HepG2 (cell line): ENCODE results near the gene TMEM185B. TPM values are rescaled to one million over a fixed set of nuclear protein-coding genes. Genes with fewer than 3 reads are reported as not detected.

ENCODE experiments used
- ATAC-seq: fragments of 200-7000 bp; cut with Tn5 transposase; 3 replicates; pipeline ENCODE4 v1.9.1; 2020; ENCODE audit warnings: mild to moderate bottlenecking, moderate library complexity
- BruUV-seq: library from RNA; stranded (reverse); fragments of 400-500 nt; replicated peaks from 2 replicates; lab custom pipeline; 2021; lab: Mats Ljungman, UMichigan
- CTCF ChIA-PET: fragments of 300-600 bp; formaldehyde crosslinking; extraction: SDS; loops from one replicate; lab custom pipeline; 2021; ENCODE audit warnings: low total read pairs, inconsistent platforms, low intra/inter-chr PET ratio; lab: Yijun Ruan, JAX
- POLR2A ChIA-PET: fragments of 350-600 bp; sonication (Branson Sonifier 250); formaldehyde crosslinking; loops from one replicate; lab custom pipeline; 2020; ENCODE audit warnings: antibody characterized with exemption, inconsistent platforms; lab: Yijun Ruan, JAX
- DNase-seq: peaks from one replicate; pipeline ENCODE4 v3.0.0-alpha.2; 2015; ENCODE audit warnings: low spot score
- FAIRE-seq: peaks from 3 replicates; lab custom pipeline; 2011; peaks lifted over from hg19 to GRCh38; lab: Jason Lieb, UNC
- H2AFZ ChIP-seq: one replicate; pipeline ENCODE4 v1.6.1; 2011; ENCODE audit warnings: low read length, inconsistent platforms
- H3K27ac ChIP-seq: fragments of 300-600 bp; 3 replicates; pipeline ENCODE4 v1.8.0; 2011; ENCODE audit warnings: mixed run types, mild to moderate bottlenecking, mixed read lengths, low read length, inconsistent platforms; ENCODE audit not compliant: insufficient read depth; ENCODE audit errors: extremely low read length
- H3K27me3 ChIP-seq, 2 experiments: fragments of 200-600 bp in 1 of 2; 2 replicates in 1 of 2; 3 replicates in 1 of 2; pipeline versions ENCODE4 v1.6.0 to v1.8.0; 2011; ENCODE audit warnings: low read length in 2 of 2, mild to moderate bottlenecking in 2 of 2, moderate library complexity in 2 of 2, inconsistent platforms in 1 of 2; ENCODE audit not compliant: insufficient read depth in 2 of 2, control insufficient read depth in 1 of 2
- H3K36me3 ChIP-seq, 2 experiments: fragments of 200-600 bp in 1 of 2; replicated peaks in 1 of 2; 2 replicates in 1 of 2; 3 replicates in 1 of 2; pipeline versions ENCODE4 v1.5.1 to v1.8.0; 2011; ENCODE audit warnings: low read length in 2 of 2, inconsistent platforms in 1 of 2; ENCODE audit not compliant: insufficient read depth in 2 of 2, control insufficient read depth in 1 of 2
- H3K4me1 ChIP-seq: 2 replicates; pipeline ENCODE4 v1.5.1; 2012; ENCODE audit warnings: low read length, inconsistent platforms; ENCODE audit not compliant: insufficient read depth
- H3K4me2 ChIP-seq: 2 replicates; pipeline ENCODE4 v1.6.0; 2011; ENCODE audit warnings: low read depth, low read length, inconsistent platforms
- H3K4me3 ChIP-seq, 3 experiments: fragments of 200-600 bp in 1 of 3; sonication (generic), shearing (Covaris generic) in 1 of 3; replicated peaks in 1 of 3; 2 replicates each; pipeline ENCODE4 v1.5.1; 2011 to 2016; ENCODE audit warnings: low read length in 3 of 3, inconsistent platforms in 2 of 3, low read depth in 2 of 3, mild to moderate bottlenecking in 2 of 3, control low read depth in 1 of 3, mixed read lengths in 1 of 3; ENCODE audit not compliant: insufficient read depth in 1 of 3
- H3K79me2 ChIP-seq: one replicate; pipeline ENCODE4 v1.6.1; 2011; ENCODE audit warnings: low read length, inconsistent platforms; ENCODE audit not compliant: insufficient read depth
- H3K9ac ChIP-seq: 2 replicates; pipeline ENCODE4 v1.6.0; 2011; ENCODE audit warnings: mild to moderate bottlenecking, low read depth, low read length, inconsistent platforms; ENCODE audit not compliant: insufficient read depth
- H3K9me3 ChIP-seq: 2 replicates; pipeline ENCODE4 v1.5.1; 2012; ENCODE audit warnings: mild to moderate bottlenecking, low read length
- H4K20me1 ChIP-seq: 2 replicates; pipeline ENCODE4 v1.6.0; 2011; ENCODE audit warnings: inconsistent platforms, mild to moderate bottlenecking, low read length, moderate library complexity; ENCODE audit not compliant: insufficient read depth
- DNMT3B ChIP-seq: conservative IDR thresholded peaks from 2 replicates; pipeline ENCODE4 v1.6.1; 2016; ENCODE audit warnings: missing biosample characterization, control low read depth
- GLI4 ChIP-seq: sonication (generic); formaldehyde crosslinking; IDR thresholded peaks from 2 replicates; pipeline ENCODE4 v1.5.1; 2020; ENCODE audit warnings: missing genetic modification reagents, mild to moderate bottlenecking, moderate library complexity, borderline replicate concordance
- NFIC ChIP-seq: IDR thresholded peaks from 2 replicates; pipeline ENCODE4 v1.6.1; 2012; ENCODE audit warnings: mild to moderate bottlenecking, low read length, inconsistent platforms
- RCOR2 ChIP-seq: IDR thresholded peaks from 2 replicates; pipeline ENCODE4 v1.6.1; 2016; ENCODE audit warnings: missing biosample characterization, missing genetic modification reagents
- SAFB2 ChIP-seq: sonication (generic); formaldehyde crosslinking; IDR thresholded peaks from 2 replicates; pipeline ENCODE4 v1.5.1; 2020; ENCODE audit warnings: missing genetic modification reagents, low read depth, mild to moderate bottlenecking, borderline replicate concordance
- SP5 ChIP-seq: IDR thresholded peaks from 2 replicates; pipeline ENCODE4 v1.6.1; 2016; ENCODE audit warnings: low read depth, borderline replicate concordance
- ZFP62 ChIP-seq: sonication (generic); formaldehyde crosslinking; IDR thresholded peaks from 2 replicates; pipeline ENCODE4 v1.4.0; 2020; ENCODE audit warnings: missing genetic modification reagents
- ZFY ChIP-seq: sonication (generic); formaldehyde crosslinking; IDR thresholded peaks from 2 replicates; pipeline ENCODE4 v1.4.0; 2020; ENCODE audit warnings: missing genetic modification reagents
- ZNF543 ChIP-seq: sonication (generic); formaldehyde crosslinking; IDR thresholded peaks from 2 replicates; pipeline ENCODE4 v1.4.0; 2020; ENCODE audit warnings: mild to moderate bottlenecking, missing genetic modification reagents
- ZNF850 ChIP-seq: sonication (generic); formaldehyde crosslinking; conservative IDR thresholded peaks from 2 replicates; pipeline ENCODE4 v1.9.0; 2021; ENCODE audit warnings: mild to moderate bottlenecking, missing genetic modification reagents
- ZNF891 ChIP-seq: sonication (generic); formaldehyde crosslinking; IDR thresholded peaks from 2 replicates; pipeline ENCODE4 v1.5.0; 2020; ENCODE audit warnings: mild to moderate bottlenecking, missing genetic modification reagents
- WGBS: methylation state at CpG from one replicate; pipeline ENCODE4 v1.1.6; 2017; ENCODE audit warnings: low lambda C conversion rate; 5-methylcytosine and 5-hydroxymethylcytosine counted together
- in situ Hi-C: cut with HindIII; loops from 2 replicates; pipeline ENCODE4 v1.10.0; 2017; ENCODE audit warnings: low pct_unique_long_range_greater_than_20kb; ENCODE audit not compliant: extremely low pct_ligation_motif_present
- intact Hi-C: fragments of 100-400 bp; cut with micrococcal nuclease; formaldehyde crosslinking; loops from one replicate; pipeline ENCODE4 v1.10.0; 2022; ENCODE audit not compliant: unreplicated experiment
- polyA plus RNA-seq, 8 experiments: library from polyadenylated mRNA; depleted of rRNA in 3 of 8; stranded (reverse) in 7 of 8; unstranded in 1 of 8; fragments of >200 nt; fragmentation: Illumina TruSeq in 4 of 8; extraction: Trizol in 4 of 8; gene quantifications; 2 replicates each; pipeline versions ENCODE4 v1.2.1 to v1.2.3, GENCODE V29; 2011 to 2016; ENCODE audit warnings: low read depth in 4 of 8, missing spikeins in 1 of 8, mixed read lengths in 1 of 8; ENCODE audit not compliant: insufficient read depth in 1 of 8
- total RNA-seq, 5 experiments: library from RNA; depleted of rRNA; stranded (reverse); fragments of >200 nt; fragmentation: Illumina TruSeq; extraction: Trizol; gene quantifications; 2 replicates each; pipeline ENCODE4 v1.2.3, GENCODE V29; 2016; ENCODE audit warnings: low read depth in 1 of 5
- TF ChIP-seq, protein P1 (sequence below): sonication (generic); formaldehyde crosslinking; IDR thresholded peaks from 2 replicates; pipeline ENCODE4 v1.4.0; 2020; ENCODE audit warnings: missing genetic modification reagents
- TF ChIP-seq, protein P2 (sequence below): sonication (generic); formaldehyde crosslinking; IDR thresholded peaks from 2 replicates; pipeline ENCODE4 v1.8.1; 2023; ENCODE audit warnings: mild to moderate bottlenecking, missing genetic modification reagents
- TF ChIP-seq, protein P3 (sequence below): sonication (generic); formaldehyde crosslinking; IDR thresholded peaks from 2 replicates; pipeline ENCODE4 v1.4.0; 2020; ENCODE audit warnings: missing genetic modification reagents

TMEM185B gene
- total and polyA plus RNA-seq, 2 of the 13 experiments (the other 11 are each of a cell fraction or from before 2014, with no cell fraction given), result 5.6 to 7.0 TPM

DNA sequence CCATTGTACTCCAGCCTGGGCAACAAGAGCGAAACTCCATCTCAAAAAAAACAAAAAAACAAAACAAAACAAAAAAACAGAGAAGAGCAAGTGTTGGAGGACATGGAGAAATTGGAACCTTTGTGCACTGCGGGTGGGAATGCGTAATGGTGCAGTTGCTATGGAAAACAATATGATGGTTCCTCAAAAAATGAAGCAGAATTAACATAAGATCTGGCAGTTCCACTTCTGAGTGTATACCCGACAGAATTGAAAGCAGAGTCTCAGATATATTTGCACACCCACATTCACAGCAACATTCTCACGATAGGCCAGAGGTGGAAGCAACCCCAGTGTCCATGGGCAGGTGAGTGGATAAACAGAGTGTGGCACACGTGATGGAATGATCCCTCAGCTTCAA is 18.5 kb upstream of the TMEM185B start:
- Histone ChIP-seq H3K4me2 (no peak overlapping the region), H3K36me3 (no peaks in the 10 kb centered on the region), H3K27me3 (peaks cover 1 to 18% of the 10 kb centered on the region in 2 experiments; a peak in 4 of 5 replicates), H4K20me1 (no peaks in the 10 kb centered on the region), H3K4me1 (peaks cover 64% of the 10 kb centered on the region), H3K79me2 (no peaks in the 10 kb centered on the region), H2AFZ (no peak overlapping the region), H3K9ac (no peak overlapping the region), H3K9me3 (no peaks in the 10 kb centered on the region), H3K27ac (no peak overlapping the region), H3K4me3 (no peak overlapping the region)
- in situ Hi-C loops (no loop called here), intact Hi-C loops (no loop called here)
- ATAC-seq (no peak), FAIRE-seq (no peak), DNase-seq (no peak)
- no TSS peak for BruUV-seq
- ChIA-PET CTCF (no interaction called here), POLR2A (no interaction called here)
- 48% methylated on average over 6 of the region's 6 CpGs for WGBS
- TF ChIP-seq DNMT3B (no peak), ZFY (CRISPR knock-in tag) (no peak), SAFB2 (CRISPR knock-in tag) (no peak), ZNF543 (no peak), ZNF891 (no peak), SP5 (no peak), RCOR2 (CRISPR knock-in tag) (no peak), ZFP62 (CRISPR knock-in tag) (no peak), GLI4 (CRISPR knock-in tag) (no peak), NFIC (no peak), ZNF850 (no peak)
- TF ChIP-seq, protein P1, sequence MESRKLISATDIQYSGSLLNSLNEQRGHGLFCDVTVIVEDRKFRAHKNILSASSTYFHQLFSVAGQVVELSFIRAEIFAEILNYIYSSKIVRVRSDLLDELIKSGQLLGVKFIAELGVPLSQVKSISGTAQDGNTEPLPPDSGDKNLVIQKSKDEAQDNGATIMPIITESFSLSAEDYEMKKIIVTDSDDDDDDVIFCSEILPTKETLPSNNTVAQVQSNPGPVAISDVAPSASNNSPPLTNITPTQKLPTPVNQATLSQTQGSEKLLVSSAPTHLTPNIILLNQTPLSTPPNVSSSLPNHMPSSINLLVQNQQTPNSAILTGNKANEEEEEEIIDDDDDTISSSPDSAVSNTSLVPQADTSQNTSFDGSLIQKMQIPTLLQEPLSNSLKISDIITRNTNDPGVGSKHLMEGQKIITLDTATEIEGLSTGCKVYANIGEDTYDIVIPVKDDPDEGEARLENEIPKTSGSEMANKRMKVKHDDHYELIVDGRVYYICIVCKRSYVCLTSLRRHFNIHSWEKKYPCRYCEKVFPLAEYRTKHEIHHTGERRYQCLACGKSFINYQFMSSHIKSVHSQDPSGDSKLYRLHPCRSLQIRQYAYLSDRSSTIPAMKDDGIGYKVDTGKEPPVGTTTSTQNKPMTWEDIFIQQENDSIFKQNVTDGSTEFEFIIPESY (CRISPR knock-in tag), result no peak
- TF ChIP-seq, protein P2, sequence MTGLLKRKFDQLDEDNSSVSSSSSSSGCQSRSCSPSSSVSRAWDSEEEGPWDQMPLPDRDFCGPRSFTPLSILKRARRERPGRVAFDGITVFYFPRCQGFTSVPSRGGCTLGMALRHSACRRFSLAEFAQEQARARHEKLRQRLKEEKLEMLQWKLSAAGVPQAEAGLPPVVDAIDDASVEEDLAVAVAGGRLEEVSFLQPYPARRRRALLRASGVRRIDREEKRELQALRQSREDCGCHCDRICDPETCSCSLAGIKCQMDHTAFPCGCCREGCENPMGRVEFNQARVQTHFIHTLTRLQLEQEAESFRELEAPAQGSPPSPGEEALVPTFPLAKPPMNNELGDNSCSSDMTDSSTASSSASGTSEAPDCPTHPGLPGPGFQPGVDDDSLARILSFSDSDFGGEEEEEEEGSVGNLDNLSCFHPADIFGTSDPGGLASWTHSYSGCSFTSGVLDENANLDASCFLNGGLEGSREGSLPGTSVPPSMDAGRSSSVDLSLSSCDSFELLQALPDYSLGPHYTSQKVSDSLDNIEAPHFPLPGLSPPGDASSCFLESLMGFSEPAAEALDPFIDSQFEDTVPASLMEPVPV (CRISPR knock-in tag), result no peak
- TF ChIP-seq, protein P3, sequence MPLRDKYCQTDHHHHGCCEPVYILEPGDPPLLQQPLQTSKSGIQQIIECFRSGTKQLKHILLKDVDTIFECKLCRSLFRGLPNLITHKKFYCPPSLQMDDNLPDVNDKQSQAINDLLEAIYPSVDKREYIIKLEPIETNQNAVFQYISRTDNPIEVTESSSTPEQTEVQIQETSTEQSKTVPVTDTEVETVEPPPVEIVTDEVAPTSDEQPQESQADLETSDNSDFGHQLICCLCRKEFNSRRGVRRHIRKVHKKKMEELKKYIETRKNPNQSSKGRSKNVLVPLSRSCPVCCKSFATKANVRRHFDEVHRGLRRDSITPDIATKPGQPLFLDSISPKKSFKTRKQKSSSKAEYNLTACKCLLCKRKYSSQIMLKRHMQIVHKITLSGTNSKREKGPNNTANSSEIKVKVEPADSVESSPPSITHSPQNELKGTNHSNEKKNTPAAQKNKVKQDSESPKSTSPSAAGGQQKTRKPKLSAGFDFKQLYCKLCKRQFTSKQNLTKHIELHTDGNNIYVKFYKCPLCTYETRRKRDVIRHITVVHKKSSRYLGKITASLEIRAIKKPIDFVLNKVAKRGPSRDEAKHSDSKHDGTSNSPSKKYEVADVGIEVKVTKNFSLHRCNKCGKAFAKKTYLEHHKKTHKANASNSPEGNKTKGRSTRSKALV, result no peak
